ENCODE data around the gene CHURC1.

The CHURC1 gene

DNA sequence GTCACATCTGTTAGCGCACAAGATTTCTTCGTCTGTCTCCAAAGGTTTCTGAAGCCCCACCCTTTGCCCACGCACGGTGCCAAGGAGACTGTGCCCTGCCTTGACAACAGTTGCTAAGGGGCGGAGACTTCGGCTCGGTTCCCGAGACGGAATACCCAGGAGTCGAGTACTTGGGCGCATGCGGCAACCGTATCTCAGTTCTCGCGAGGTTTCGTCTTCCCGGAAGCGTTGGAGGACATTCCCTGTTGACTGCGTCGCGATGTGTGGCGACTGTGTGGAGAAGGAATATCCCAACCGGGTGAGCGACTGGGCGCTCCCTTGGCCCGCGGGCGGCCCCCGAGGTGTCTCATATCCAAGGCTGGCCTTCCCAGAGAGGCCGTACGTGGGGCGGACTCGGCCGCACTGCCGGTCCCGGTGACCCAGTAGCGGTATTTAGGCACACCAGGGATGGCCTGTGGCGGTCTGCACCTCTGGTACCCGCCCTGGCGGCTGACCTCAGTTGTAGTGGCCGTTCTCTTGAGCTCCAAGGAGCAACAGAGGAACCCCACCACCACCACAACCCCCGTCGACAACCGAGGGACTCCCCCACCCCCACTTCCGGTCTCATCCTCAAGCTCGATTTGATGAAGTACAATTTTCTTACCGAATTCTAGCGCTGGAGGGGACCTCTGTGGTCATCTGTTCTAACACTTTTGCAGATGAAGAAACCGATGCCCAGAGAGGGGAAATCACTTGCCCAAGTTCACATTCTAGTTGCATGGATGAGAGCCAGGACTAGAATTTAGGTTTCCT lies at the start of gene CHURC1:
CHURC1 (plus strand) TSS at position 219 of the 792 bp plus-strand sequence; CDS start at position 260, 41 bp downstream.
- peak; percentile 98 for DNase-seq

DNA sequence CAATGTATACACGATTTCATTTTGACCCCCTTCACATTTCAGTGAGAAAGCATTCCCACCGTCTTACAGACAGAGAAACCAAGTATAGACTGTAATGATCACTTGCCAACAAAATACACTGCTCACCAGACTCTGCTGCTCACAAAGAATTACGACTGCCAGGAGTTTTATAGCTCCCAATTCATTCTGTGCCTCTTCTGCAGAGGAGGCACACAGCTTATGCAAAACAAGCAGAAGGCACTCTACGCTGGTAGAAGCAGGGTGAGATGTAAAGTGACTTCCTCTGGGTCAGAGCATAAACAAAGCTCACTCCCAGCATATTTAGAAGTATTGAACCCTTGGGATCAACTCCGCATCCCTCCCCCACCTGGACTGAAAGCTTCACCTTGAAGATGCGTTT lies 49.1 kb upstream of the CHURC1 start:
- no peak for DNase-seq

DNA sequence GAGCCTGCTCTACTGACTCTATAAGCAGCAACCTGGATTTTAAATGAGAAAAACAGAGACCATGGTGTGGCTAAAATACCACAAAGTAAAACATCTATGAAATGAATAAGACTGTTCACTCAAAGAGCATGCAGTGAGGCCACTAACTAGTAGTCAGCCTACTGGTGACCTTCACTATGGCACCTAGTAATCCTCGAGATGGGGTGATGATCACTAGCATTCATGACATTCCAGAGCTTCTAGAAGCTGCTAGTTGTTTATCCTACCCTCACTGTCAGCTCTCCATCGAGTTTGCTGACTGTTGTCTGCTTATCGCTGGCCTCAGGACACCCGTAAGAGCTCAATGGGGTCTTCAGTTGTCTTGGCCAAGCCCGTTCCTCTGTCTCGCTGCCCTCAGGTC lies 48.3 kb upstream of the CHURC1 start:
- no peak for DNase-seq

DNA sequence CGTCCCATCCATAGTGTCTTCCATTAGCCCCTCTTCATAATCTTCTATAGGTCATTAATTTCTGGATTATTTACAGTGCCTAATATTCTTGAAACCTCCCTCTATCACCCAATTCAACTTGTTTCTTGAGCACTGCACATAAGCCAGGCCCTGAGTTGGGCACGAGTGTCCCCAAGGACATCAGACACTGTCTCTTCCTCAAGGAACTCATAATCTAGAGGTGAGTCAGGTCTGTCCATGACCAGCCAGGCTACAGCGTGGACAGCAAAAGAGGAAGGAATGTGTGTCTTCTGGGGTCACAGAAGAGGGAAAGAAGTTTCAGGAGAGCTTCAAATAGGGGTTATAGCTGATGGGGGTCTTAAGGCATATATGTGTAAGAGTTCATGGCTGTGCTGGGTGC lies 47.1 kb upstream of the CHURC1 start:
- no peak for DNase-seq

DNA sequence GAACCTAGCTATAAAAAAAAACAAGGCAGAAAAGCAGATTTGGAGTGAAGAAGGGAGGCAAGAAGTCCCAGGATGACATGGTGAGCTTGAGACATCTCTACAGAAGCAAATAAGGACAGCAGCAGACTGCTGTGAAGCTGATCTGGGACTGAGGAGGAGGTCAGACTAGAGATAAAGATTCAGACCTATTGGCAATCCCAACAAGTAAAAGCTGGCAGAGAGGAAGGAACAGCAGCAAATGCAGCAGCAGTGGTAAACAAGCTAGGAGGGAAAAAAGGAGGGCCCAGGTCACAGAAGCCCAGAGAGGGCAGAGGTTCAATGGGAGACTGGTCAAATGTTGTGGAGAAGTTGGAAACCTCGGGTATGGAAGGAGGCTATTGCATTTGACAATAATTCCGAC lies 45.9 kb upstream of the CHURC1 start:
- no peak for DNase-seq

DNA sequence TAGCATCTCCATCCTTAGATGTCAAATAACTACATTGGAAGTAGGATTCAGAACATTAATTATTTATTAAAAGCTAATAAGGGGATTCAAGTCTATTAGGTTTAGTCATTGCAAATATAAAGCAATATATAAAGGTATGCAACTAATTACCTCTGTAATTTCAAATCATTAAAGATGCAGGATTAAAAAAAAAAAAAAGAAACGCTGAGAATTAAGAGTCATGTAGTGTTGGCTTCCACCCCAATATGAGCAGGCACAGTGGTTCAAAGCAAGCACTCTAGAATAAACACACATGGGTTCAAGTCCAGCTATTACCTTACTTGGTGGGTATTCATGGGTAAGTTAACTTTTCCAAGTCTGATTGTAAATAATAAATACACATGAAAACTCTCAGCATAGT lies 45.4 kb upstream of the CHURC1 start:
- no peak for DNase-seq

DNA sequence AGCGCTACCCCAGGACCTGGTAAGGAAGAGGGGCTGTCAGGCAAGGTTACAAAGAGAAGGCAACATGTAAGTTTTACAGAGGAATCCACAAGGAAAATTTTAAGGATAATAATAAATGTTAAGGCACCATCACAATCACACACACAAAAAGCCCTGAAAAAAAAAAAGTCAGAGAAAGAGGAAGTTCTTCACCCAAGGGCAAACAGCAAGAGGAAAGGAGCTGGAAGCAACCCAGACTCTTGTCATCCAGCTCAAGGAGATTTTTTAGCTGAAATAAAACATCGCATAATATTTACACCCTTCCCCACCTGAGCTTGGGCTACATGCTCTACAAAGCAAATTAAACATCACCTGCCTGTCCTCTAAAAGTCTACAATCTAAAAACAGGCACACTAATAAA lies 44.1 kb upstream of the CHURC1 start:
- DNase-seq: no peak

DNA sequence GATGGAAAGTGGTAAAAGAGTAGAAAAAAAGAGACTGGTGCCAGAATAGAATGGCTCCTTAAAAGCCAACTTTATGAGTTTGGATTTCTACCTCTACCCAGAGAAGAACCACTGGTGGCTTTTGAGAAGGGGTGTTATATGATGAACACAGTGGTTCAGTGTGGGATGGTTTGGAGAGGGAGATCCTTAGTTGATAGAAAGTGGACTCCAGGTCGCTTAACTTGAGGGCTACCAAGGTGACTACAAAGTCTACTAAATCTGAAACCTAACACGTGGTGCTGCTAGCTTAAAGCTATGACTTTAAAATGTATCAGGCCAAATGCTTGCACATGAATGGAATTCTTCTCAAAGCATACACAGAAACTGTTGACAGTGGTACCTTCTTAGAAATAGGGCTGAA lies 42.9 kb upstream of the CHURC1 start:
- no peak for DNase-seq

DNA sequence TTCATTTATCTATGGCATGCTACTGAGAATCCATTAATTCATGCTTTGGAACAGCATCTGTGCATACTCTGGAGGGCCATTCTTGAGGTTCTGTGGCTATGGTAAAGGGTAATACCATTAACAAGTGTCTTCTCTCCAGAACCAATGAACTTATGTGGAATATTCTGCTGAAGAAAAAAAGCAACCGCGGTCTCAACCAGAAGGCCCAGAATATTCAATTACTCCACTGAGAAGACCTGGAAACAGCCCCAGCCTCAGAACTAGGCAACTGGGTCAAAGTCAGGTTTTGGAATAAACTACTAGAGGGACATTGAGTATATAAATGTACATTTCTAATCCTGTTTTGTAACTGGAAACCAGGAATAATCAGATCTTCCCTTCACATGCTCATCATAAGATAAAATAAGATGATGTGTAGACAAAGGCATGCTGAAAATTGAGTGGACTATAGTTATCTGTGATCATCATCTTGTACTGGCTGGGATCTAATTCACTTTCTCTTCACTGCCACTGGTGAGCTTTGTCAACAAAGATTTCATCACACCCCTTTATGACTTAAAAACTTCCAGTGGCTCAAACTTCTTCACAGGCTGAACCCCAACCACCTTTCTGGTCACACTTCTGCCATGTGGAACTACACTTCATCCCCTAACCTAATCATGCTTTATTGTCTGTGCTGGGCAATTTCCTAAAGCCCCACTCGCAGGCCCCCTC lies 40.6 kb upstream of the CHURC1 start:
- no peak for DNase-seq

DNA sequence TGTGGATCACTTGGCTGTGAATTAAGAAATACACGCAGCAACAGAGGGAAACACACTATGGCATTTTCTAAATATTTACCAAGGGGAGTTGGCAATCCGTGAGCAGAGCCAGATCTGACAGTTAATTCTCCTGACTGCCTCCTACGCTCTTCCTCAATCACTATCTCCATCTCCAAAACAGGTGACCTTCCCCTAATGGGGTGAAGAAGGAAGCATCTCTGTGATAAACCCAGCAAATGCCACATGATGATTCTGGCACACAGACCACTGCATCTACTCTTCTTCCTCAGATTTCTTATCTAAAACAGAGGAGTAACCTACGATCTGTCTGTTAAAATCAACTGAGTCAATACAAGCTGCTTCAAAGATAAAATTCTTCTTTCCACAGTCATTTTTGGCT lies 38.9 kb upstream of the CHURC1 start:
- DNase-seq: no peak

DNA sequence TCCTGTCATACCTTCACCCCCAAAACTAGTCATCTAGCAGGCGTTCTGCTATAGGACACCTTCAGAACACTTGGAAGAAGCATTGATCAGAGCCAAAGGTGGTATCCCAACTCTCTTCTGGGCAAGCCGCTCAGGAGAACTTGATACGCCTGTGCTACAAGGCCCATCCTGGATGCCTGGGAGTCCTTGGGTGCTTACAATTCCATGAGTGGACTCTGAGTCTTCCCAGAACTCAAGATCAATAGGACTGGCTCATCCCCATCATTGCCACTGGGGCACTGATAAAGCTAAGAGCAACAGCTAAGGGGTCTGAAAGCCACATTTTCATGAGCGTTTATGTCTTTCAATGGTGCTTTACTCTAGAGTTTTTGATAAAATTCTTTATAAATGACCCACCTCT lies 36.4 kb upstream of the CHURC1 start:
- DNase-seq: no peak

DNA sequence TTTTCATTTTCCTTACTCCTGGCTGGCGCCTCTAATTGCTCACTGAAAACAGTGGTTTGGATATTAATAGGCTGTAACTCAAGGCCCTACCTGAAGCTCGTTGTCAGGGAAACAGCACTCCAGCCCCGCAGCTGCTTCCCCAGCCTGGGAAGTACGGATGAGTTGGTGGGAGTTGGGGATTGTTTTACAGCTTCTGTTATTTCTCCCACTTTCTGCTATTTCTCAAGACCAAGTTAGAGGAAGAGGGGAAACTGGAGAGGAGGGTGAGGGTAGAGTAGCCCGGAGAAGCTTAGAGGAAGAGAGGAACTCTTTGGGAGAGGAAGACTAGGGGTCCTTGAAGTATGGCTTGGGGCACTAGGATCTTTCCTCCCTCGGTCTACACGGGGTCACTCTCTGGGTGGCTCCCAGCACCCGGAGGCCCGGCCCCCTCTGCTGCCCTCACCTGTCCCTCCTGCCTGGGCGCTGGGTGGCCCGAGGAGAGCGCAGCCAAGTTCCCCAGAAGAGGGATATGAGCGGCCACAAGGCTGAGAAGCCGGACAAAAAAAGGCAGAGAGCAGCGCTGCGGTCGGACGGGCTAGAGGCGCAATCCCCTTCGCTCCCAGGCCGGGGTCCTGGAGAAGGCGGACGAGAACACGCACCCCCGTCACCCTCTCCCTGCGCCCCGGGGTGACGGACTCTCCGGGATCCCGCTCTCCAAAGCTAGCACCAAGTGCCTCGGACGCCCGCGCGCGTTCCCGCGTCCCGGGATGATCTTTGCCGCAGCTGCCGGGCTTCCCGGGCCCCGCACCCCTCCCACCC lies 35.2 kb upstream of the CHURC1 start:
- peak; percentile 32 for DNase-seq

DNA sequence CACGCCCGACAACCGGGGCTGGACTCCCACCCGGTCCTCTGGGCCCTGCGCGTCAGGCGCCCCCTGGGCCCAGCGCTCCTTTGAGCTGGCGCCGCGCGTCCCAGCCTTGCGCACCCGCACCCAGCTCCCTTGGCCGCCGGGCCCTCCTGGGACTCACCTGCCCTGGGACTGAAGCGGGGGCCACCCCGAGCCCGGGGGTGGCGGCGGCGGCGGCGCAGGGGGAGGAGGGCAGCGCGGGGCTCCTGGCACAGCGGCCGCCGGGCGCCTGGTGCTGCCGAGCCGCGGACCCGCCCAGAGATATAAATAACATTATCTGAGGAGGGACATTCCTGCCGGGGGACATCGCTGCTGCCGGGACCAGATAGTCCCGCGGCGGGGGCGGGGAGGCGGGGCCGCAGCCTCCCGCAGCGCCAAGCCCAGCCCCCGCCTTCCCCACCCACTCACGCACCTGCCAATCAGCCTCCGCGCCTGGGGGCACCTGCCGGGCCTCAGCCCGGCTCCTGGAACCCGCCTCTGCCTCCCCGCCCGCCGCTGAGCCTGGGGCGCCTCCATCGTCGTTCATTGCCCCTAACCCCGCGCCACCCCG lies 34.5 kb upstream of the CHURC1 start, which contains the start of gene SPTB:
SPTB (minus strand) TSS at position 273 of the 586 bp plus-strand sequence. CDS start 56,813 bp downstream, outside the sequence.
- peak; percentile 71 for DNase-seq

DNA sequence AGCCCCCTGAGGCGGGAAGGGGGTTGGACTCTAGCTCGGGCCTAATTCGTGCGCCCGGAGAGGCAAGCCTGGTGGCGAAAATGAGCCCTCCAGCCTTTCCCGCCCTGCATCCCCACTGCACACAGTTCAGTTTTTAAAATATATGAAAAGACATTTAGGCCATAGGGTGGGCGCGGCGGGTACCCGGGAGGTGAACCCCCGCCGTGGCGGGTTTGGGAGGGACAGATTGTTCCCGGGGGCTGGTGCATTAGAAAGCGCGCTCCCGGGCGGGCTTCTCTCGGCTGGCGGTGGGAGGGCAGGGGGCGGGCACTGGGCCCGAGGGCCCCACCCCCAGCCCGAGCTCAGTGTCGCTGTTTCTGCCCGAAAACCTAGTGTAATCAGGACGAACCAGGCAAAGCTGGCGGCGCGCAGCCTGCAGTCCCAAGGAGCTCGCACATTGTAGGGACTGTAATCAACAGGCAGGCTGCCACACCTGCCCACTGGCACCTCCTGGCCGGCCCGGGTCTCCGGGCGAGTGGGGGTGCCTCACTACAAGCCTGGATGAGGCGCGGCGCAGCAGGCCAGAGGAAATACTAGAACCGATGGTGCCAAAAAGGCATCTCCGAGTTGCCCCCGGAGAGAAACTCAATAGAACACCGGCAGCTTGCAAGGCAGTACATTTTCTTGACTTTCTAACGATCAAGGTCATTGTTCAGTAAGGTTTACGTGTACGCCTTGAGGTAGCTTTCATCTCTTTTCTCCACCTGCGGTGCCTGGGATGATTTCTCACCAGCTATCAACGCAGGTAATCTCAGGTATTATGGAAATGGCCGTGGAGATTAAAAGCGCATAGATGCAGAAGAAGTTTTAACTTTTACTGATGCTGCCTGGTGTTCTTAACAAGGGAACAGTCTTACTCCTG lies 33.8 kb upstream of the CHURC1 start:
- DNase-seq: peak; percentile 61

DNA sequence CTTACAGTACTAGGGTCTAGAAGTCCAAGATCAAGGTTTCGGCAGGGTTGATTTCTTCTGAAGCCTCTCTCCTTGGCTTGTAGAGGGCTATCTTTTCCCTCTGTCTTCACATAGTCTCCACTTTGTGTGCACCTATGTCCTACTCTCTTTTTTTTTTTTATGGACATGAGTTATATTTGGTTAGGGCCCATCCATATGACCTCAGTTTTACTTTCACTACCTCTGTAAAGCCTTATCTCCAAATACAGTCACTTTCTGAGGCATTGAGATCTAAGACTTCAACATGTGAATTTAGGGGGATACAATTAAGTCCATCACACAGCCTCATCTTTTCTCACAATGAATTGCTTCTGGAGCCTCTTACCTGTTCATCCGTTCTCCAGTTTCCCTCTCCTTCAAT lies 28.7 kb upstream of the CHURC1 start:
- DNase-seq: no peak

DNA sequence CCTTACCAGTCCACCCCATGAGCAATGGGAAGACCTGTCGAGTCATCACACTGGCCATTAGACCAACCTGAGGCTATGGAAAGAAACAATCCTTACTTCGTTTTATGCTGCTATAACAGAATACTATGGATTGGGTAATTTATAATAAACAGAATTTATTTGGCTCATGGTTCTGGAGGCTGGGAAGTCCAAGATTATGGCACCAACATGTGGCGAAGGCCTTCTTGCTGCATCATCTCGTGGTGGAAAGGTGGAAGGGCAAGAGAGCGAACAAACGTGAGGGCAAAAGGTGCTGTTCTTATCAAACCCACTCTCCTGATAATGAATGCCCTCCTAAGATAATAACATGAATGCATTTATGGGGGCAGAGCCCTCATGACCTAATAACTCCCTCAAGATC lies 24.9 kb upstream of the CHURC1 start:
- no peak for DNase-seq

DNA sequence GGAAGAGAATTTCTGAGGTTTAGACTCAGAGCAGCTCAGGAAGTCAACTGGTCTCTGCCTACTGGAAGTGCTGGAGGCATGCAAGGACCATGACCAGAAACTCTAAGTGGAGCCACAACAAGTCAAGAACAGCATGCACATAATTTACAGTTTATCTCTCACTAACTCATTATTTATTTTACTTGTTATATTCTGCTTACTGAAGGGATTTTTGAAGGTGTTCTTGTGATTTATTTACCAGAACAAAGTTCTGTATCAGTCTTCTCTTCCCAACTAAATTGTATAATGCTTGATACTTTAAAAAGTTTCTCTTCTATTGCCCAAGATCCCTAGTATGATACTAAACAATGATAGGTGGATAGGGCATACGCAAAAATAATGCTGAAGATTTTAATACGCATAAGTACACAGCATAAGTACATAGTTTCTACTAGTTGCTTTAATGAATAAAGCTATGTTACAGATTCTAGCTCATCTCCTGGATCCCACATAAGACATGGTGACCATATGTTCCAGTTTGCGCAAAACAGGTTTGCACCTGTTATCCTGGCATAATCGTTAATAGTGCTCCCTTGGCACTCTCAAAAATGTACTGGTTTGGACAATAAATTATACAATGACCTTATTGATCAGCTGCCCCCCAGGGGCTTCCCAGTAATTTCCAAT lies 22.9 kb upstream of the CHURC1 start:
- DNase-seq: no peak

DNA sequence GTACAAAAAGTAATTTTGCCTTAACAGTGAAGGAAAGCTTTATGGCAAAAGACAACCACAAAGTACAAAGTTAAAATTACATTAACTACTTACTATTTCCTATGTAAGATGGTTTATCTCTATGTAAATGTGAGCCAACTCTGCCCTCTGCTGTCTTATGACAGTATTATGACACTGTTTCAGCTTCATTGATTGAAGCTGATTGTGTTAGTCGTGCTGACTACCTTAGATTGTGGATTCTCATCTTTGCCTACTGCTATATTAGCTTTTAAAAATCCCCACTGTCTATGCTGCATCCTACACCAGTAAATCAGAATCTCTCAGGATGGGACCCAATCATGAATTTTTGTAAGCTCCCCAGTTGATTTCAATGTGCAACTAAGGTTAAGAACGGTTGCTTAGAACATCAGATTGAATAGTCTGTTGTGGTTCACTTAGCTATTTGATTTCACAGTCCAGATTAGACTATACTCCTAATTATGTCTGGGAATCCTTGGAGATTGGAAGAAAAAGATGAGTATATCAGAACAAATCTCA lies 22.3 kb upstream of the CHURC1 start:
- DNase-seq: no peak

DNA sequence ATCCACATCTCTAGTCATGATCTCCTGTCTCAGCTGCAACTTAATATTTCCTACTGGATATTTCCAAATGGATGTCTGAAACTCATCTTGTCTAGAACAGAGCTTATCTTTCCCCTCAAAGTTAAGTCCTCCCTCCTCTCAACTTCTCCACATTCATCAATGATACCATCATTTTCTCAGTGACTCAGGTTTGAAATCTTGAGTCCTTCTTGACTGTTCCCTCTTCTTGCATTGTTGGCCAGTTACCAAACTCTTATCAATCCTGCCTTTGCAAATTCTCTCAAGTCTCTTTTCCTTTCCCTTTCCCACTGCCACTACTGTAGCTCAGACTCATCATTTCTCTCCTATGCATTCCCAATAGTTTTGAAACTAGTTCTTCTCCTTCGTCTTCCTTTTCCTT lies 14.3 kb upstream of the CHURC1 start:
- no peak for DNase-seq

DNA sequence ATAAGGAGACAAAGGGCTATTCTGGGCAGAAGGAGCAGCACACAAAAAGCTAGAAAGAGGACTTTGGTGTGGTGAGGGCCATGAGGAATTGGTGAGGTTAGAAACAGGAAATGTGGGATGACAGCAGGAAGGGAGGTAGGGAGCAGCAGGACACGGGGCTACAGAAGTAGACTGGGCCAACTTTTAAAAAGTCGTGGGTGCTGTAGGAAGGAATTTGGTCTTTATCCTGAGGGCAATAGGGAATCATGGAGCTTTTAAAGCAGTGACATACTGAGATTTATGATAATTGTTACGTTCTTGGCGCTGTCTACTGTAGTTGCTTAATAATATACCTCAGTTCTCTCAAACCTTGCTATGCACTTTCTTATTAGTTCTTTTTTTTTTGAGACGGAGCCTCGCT lies 8.2 kb upstream of the CHURC1 start:
- no peak for DNase-seq

DNA sequence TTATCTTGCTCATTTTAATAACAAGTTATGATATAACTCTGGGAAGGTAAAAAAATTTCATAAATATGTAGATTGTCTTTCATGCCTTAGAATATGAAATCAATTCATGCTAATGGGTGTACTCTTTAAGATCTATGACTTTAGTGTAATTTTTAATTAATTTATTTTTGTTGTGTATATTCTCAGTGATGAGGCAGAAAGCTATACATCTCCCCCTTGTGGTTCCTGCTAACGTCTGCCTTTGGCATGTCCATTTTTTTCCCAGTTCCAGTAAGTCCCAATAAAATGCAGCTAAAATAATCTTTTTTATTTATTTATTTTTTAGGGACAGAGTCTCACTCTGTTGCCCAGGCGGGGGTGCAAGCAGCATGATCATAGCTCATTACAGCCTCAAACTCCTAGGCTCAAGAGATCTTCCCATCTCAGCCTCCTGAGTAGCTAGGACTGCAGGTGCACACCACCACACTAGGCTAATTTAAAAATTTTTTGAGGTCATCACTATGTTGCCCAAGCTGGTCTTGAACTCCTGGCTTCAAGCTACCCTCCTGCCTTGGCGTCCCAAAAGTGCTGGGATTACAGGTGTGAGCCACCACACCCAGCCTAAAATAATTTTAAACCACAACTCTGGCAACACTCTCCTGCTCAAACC lies 3.3 kb upstream of the CHURC1 start:
- DNase-seq: no peak

Measured in femur (tissue), 1 donor.